ENCODE measurements around the gene LARGE1. TPM values are rescaled to one million over a fixed set of nuclear protein-coding genes. Genes with fewer than 3 reads are reported as not detected.

The LARGE1 gene
- total and polyA plus RNA-seq, 2 of the 4 experiments (the other 2 are of a cell fraction), result 6.2 to 12.4 TPM

- dilution Hi-C loops (cut with HindIII; ENCODE audit: low sequenced_read_pairs, unreplicated experiment), result no loop called here
Observed at GRCh38 chr22:33599596-33599995, 320.7 kb downstream of the LARGE1 start.

More at GRCh38 chr22:33599596-33599995, 320.7 kb downstream of the LARGE1 start:
- Histone ChIP-seq H3K56ac (ENCODE audit: extremely low read depth, insufficient read depth, low read length) (no peak overlapping the region), H2AK9ac (replicated peaks; ENCODE audit: low read depth, low read length, poor library complexity) (no peak overlapping the region), H2BK5ac (ENCODE audit: low read depth, low read length, poor library complexity, severe bottlenecking) (no peak overlapping the region), H3K79me1 (ENCODE audit: low read depth in 1 of 2, low read length in 2 of 2) (no peaks in the 10 kb centered on the region), H3K27me3 (ENCODE audit: control insufficient read depth, insufficient read depth, low read length) (no peaks in the 10 kb centered on the region), H3K4me1 (ENCODE audit: control insufficient read depth, insufficient read depth, low read length) (no peaks in the 10 kb centered on the region), H3K23ac (ENCODE audit: low read depth, low read length) (no peak overlapping the region), H2BK120ac (ENCODE audit: low read depth, low read length) (no peak overlapping the region), H3K4ac (ENCODE audit: low read depth, low read length) (no peak overlapping the region), H3K27ac (ENCODE audit: insufficient read depth, low read length) (no peak overlapping the region), H2AK5ac (ENCODE audit: low read depth, low read length) (no peak overlapping the region), H3K9me1 (ENCODE audit: insufficient read depth, low read length) (no peaks in the 10 kb centered on the region; the same call in 1 of the 2 replicates), H4K20me1 (ENCODE audit: insufficient read depth, low read length) (no peaks in the 10 kb centered on the region), H3K9me3 (ENCODE audit: control insufficient read depth, insufficient read depth, low read length) (no peaks in the 10 kb centered on the region), H2BK20ac (ENCODE audit: low read depth, low read length) (no peak overlapping the region), H2AFZ (replicated peaks; ENCODE audit: low read length, poor library complexity) (no peak overlapping the region), H4K5ac (ENCODE audit: low read depth, low read length) (no peak overlapping the region), H2BK15ac (ENCODE audit: low read depth, low read length) (no peak overlapping the region), H3K14ac (replicated peaks; ENCODE audit: low read depth, low read length) (no peak overlapping the region), H4K91ac (ENCODE audit: insufficient read depth, low read depth, low read length) (no peak overlapping the region), H3K4me2 (ENCODE audit: low read depth, low read length) (no peak overlapping the region), H3K4me3 (ENCODE audit: insufficient read depth, low read depth, low read length) (no peak overlapping the region), H3K9ac (ENCODE audit: low read depth, low read length) (no peak overlapping the region), H3K18ac (ENCODE audit: low read depth, low read length) (no peak overlapping the region), H4K8ac (ENCODE audit: low read depth in 2 of 2, low read length in 2 of 2) (no peak overlapping the region), H3K36me3 (ENCODE audit: control insufficient read depth, insufficient read depth, low read length) (0 out of 2 replicates have a peak, but pooled peaks cover 2% of the 10 kb centered on the region)
- ATAC-seq (ENCODE audit: low read depth), result no peak
- intact Hi-C loops (cut with micrococcal nuclease), result no loop called here
- no CpG with 5 or more reads among the region's 7 CpGs for WGBS, 2 experiments (ENCODE audit: extremely low coverage in 2 of 2, insufficient read length in 1 of 2)
- POLR2A ChIA-PET (ENCODE audit: unreplicated experiment), result no interaction called here
- TF ChIP-seq, protein P1, sequence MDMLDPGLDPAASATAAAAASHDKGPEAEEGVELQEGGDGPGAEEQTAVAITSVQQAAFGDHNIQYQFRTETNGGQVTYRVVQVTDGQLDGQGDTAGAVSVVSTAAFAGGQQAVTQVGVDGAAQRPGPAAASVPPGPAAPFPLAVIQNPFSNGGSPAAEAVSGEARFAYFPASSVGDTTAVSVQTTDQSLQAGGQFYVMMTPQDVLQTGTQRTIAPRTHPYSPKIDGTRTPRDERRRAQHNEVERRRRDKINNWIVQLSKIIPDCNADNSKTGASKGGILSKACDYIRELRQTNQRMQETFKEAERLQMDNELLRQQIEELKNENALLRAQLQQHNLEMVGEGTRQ (IDR thresholded peaks at IDR 0.05; ENCODE audit: low read depth, low read length), result no peak
- TF ChIP-seq RCOR1 (IDR thresholded peaks at IDR 0.05; ENCODE audit: insufficient replicate concordance, low read length) (no peak), CEBPB (IDR thresholded peaks at IDR 0.05; ENCODE audit: low read depth, low read length) (no peak), RAD21 (IDR thresholded peaks at IDR 0.05; ENCODE audit: low read length) (no peak), MAZ (IDR thresholded peaks at IDR 0.05; ENCODE audit: borderline replicate concordance, low read depth, low read length) (no peak)
- TF ChIP-seq, protein P2, sequence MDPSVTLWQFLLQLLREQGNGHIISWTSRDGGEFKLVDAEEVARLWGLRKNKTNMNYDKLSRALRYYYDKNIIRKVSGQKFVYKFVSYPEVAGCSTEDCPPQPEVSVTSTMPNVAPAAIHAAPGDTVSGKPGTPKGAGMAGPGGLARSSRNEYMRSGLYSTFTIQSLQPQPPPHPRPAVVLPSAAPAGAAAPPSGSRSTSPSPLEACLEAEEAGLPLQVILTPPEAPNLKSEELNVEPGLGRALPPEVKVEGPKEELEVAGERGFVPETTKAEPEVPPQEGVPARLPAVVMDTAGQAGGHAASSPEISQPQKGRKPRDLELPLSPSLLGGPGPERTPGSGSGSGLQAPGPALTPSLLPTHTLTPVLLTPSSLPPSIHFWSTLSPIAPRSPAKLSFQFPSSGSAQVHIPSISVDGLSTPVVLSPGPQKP (IDR thresholded peaks at IDR 0.05; ENCODE audit: borderline replicate concordance, low read depth, low read length), result no peak
- CTCF ChIA-PET, result no interaction called here
- in situ Hi-C loops (cut with MboI; ENCODE audit: low sequenced_read_pairs), result no loop called here
- no TSS peak for BruUV-seq (replicated peaks)
- DNase-seq, result no peak

Data from IMR-90 (cell line).